Gastroesophageal sphincter (tissue), 3 donors: ENCODE measurements around the gene P4HA3.

ENCODE experiments used
- EP300 ChIP-seq: sonication (generic); formaldehyde crosslinking; IDR thresholded peaks from one replicate; pipeline ENCODE4 v1.6.1; 2017; ENCODE audit warnings: antibody characterized with exemption, mild to moderate bottlenecking
- TF ChIP-seq, protein P1 (sequence below), 4 experiments: fragments of 200-600 bp in 2 of 4; fragments of 450-650 bp in 2 of 4; sonication (generic) in 1 of 4; IDR thresholded peaks; one replicate each; pipeline ENCODE4 v1.5.1; 2017 to 2019; ENCODE audit warnings: antibody characterized with exemption in 4 of 4, mild to moderate bottlenecking in 2 of 4, moderate library complexity in 2 of 4

DNA sequence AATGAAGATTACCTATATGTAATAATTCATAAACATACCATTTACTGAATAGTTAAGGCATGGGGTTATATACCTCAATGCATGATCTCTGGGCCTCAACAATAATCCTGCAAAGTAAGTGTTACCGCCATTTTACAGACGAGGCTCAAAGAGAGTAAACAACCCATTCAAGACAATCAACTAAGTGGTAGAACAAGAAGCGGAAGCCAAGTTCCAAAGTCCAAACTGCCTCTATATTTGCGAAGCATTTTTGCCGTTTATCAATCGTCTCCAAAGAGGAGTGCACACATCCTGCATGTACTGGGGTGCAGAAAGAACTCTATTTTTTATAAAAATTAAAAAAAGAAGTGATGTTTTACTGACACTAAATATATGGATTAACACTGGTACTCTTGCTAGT is 27.5 kb upstream of the P4HA3 start:
- TF ChIP-seq EP300: no peak
- TF ChIP-seq, protein P1, sequence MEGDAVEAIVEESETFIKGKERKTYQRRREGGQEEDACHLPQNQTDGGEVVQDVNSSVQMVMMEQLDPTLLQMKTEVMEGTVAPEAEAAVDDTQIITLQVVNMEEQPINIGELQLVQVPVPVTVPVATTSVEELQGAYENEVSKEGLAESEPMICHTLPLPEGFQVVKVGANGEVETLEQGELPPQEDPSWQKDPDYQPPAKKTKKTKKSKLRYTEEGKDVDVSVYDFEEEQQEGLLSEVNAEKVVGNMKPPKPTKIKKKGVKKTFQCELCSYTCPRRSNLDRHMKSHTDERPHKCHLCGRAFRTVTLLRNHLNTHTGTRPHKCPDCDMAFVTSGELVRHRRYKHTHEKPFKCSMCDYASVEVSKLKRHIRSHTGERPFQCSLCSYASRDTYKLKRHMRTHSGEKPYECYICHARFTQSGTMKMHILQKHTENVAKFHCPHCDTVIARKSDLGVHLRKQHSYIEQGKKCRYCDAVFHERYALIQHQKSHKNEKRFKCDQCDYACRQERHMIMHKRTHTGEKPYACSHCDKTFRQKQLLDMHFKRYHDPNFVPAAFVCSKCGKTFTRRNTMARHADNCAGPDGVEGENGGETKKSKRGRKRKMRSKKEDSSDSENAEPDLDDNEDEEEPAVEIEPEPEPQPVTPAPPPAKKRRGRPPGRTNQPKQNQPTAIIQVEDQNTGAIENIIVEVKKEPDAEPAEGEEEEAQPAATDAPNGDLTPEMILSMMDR (IDR thresholded peaks at IDR 0.05): no peak
